Natural killer cell (primary cell): ENCODE results near the gene PHF3. TPM values are rescaled to one million over a fixed set of nuclear protein-coding genes. Genes with fewer than 3 reads are reported as not detected.

ENCODE experiments used
- ATAC-seq, 3 donors: fragments of 150-1000 bp in 2 of 3; fragments of 200-7000 bp in 1 of 3; cut with Tn5 transposase; 1 replicate in 1 of 3; 2 replicates in 2 of 3; pipeline ENCODE4 v1.10.0; 2021; ENCODE audit warnings: mild to moderate bottlenecking in 2 of 3, moderate library complexity in 2 of 3
- DNase-seq, 2 donors: peaks; one replicate each; pipeline versions ENCODE4 v3.0.0 to v3.0.0-alpha.2; 2013 to 2021; ENCODE audit warnings: mixed read lengths in 1 of 2
- H3K27ac ChIP-seq: one replicate; pipeline ENCODE4 v1.5.1; 2013; ENCODE audit warnings: mild to moderate bottlenecking, low read length
- H3K27me3 ChIP-seq: one replicate; pipeline ENCODE4 v1.6.1; 2013; ENCODE audit warnings: low read length; ENCODE audit not compliant: control insufficient read depth, insufficient read depth
- H3K36me3 ChIP-seq: one replicate; pipeline ENCODE4 v1.6.1; 2013; ENCODE audit warnings: low read length; ENCODE audit not compliant: control insufficient read depth, insufficient read depth
- H3K4me1 ChIP-seq: one replicate; pipeline ENCODE4 v1.6.1; 2013; ENCODE audit warnings: low read length; ENCODE audit not compliant: control insufficient read depth, insufficient read depth
- H3K4me3 ChIP-seq: one replicate; pipeline ENCODE4 v1.5.1; 2013; ENCODE audit warnings: low read length
- H3K9me3 ChIP-seq: one replicate; pipeline ENCODE4 v1.6.1; 2013; ENCODE audit warnings: low read length; ENCODE audit not compliant: control insufficient read depth, insufficient read depth
- H3K27ac Mint-ChIP-seq, 2 donors: one replicate each; pipeline ENCODE4 v1.8.0; 2022; ENCODE audit warnings: mild to moderate bottlenecking in 2 of 2, mixed read lengths in 2 of 2, moderate library complexity in 1 of 2
- H3K27me3 Mint-ChIP-seq, 2 donors: one replicate each; pipeline ENCODE4 v1.8.0; 2022; ENCODE audit warnings: low read depth in 2 of 2, mixed read lengths in 2 of 2
- H3K36me3 Mint-ChIP-seq: one replicate; pipeline ENCODE4 v1.8.0; 2022; ENCODE audit warnings: mixed read lengths
- H3K4me1 Mint-ChIP-seq, 2 donors: one replicate each; pipeline ENCODE4 v1.8.0; 2022; ENCODE audit warnings: mixed read lengths in 2 of 2
- H3K4me3 Mint-ChIP-seq: one replicate; pipeline ENCODE4 v1.8.0; 2022; ENCODE audit warnings: mild to moderate bottlenecking, moderate library complexity, mixed read lengths
- H3K9me3 Mint-ChIP-seq, 2 donors: one replicate each; pipeline ENCODE4 v1.8.0; 2022; ENCODE audit warnings: mixed read lengths in 2 of 2
- WGBS: methylation state at CpG from one replicate; pipeline ENCODE4 v1.1.7; 2013; ENCODE audit warnings: missing lambda C conversion rate; ENCODE audit not compliant: insufficient coverage; 5-methylcytosine and 5-hydroxymethylcytosine counted together
- intact Hi-C: fragments of 100-400 bp; cut with micrococcal nuclease; formaldehyde crosslinking; loops from one replicate; pipeline ENCODE4 v1.14.2; 2022
- total RNA-seq, 4 donors: library from RNA; stranded (reverse); fragments of 120-200 nt in 1 of 4; gene quantifications; one replicate each; pipeline versions ENCODE4 v1.2.3 to v1.2.4, GENCODE V29; 2013 to 2022
- TF ChIP-seq, protein P1 (sequence below): fragments of 200-600 bp; IDR thresholded peaks from one replicate; pipeline ENCODE4 v1.8.0; 2022; ENCODE audit warnings: antibody characterized with exemption

The PHF3 gene
- total RNA-seq, 3 donors from 2014 or later (not counting 1 experiment from before 2014, with no cell fraction given): 80.2 to 84.4 (median 84.0) TPM

DNA sequence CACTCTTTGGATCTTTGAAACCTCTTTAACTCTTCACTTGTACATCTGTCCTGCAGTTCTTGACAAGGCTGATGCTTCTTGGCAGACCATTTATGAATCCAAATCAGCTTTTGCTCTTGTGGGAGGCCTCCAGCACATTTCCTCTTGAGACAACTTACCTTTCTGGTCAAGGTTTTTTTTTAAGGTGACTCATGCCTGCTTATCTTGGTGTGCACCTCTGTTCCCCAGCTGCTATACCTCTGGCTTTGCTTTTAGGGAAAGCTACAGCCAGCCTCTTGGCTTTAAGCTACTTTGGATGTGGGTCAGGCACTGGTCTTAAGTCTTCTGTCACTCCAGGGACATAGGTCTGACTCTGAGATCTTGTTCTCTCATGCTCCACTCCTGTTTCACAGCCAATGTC, 106.5 kb downstream of the PHF3 start:
- Mint-ChIP-seq H3K27ac (no peak overlapping the region), H3K4me1 (peaks cover 0 to 6% of the 10 kb centered on the region in 2 donors)

DNA sequence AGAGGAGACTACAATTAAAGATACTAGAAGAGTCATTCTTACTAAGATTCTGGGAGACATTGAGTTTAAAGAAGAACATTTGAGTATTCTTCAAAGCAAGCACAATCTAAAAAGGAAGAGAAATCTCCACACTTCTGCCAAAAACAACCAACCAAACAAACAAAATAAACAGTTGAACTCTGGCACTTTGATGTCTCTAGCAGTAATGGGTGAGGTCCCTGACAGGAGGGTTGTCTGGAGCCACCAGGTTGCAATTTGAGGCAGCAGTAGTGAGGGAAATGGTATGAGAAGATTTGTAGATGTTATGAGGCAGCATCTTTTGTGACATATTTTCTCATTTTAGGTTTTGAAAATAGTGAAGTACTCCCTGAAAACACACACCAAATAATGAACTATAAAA, 108.1 kb downstream of the PHF3 start:
- H3K36me3 ChIP-seq: no peaks in the 10 kb centered on the region
- intact Hi-C loops: no loop called here
- Mint-ChIP-seq H3K36me3 (peaks cover 9% of the 10 kb centered on the region), H3K4me3 (no peak overlapping the region), H3K9me3 (peaks cover 4 to 5% of the 10 kb centered on the region in 2 donors), H3K27me3 (no peaks in the 10 kb centered on the region), H3K4me1 (peaks cover 0 to 6% of the 10 kb centered on the region in 2 donors), H3K27ac (no peak overlapping the region)
- DNase-seq (no peak), ATAC-seq (no peak)
- H3K9me3 ChIP-seq: no peaks in the 10 kb centered on the region
- no peak overlapping the region for H3K4me3 ChIP-seq
- no peaks in the 10 kb centered on the region for H3K27me3 ChIP-seq
- H3K27ac ChIP-seq: no peak overlapping the region
- H3K4me1 ChIP-seq: no peaks in the 10 kb centered on the region
- TF ChIP-seq, protein P1, sequence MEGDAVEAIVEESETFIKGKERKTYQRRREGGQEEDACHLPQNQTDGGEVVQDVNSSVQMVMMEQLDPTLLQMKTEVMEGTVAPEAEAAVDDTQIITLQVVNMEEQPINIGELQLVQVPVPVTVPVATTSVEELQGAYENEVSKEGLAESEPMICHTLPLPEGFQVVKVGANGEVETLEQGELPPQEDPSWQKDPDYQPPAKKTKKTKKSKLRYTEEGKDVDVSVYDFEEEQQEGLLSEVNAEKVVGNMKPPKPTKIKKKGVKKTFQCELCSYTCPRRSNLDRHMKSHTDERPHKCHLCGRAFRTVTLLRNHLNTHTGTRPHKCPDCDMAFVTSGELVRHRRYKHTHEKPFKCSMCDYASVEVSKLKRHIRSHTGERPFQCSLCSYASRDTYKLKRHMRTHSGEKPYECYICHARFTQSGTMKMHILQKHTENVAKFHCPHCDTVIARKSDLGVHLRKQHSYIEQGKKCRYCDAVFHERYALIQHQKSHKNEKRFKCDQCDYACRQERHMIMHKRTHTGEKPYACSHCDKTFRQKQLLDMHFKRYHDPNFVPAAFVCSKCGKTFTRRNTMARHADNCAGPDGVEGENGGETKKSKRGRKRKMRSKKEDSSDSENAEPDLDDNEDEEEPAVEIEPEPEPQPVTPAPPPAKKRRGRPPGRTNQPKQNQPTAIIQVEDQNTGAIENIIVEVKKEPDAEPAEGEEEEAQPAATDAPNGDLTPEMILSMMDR: no peak

More for the DNA sequence above, 106.5 kb downstream of the PHF3 start:
- Histone ChIP-seq H3K4me1 (no peaks in the 10 kb centered on the region), H3K9me3 (no peaks in the 10 kb centered on the region), H3K27ac (no peak overlapping the region), H3K27me3 (no peaks in the 10 kb centered on the region), H3K4me3 (no peak overlapping the region), H3K36me3 (no peaks in the 10 kb centered on the region)
- Mint-ChIP-seq H3K4me3 (no peak overlapping the region), H3K36me3 (peaks cover 3% of the 10 kb centered on the region), H3K9me3 (peaks cover 2 to 4% of the 10 kb centered on the region in 2 donors), H3K27me3 (no peaks in the 10 kb centered on the region)
- TF ChIP-seq, protein P1: no peak
- intact Hi-C loops: no loop called here
- DNase-seq: no peak
- no peak for ATAC-seq

DNA sequence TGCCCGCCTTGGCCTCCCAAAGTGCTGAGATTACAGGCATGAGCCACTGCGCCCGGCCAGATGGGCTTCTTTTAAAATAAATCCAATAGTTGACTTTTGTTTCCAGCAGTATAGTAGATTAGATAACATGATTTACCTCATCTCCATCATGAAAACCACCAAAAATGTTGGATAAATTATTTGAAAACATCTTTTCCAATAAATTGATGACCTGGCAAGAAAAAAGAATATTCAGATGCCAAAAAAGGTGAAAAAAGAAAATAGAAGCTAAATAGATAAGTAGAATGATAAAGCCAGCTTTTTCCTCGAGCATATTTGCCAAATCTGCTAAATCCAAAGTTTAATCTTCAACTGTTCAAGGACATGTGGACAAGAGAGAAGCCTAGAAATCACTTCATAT, 109.2 kb downstream of the PHF3 start:
- H3K36me3 ChIP-seq: no peaks in the 10 kb centered on the region
- H3K9me3 ChIP-seq: no peaks in the 10 kb centered on the region
- ATAC-seq (no peak), DNase-seq (no peak)
- no peak overlapping the region for H3K4me3 ChIP-seq
- no peak overlapping the region for H3K4me3 Mint-ChIP-seq
- H3K9me3 Mint-ChIP-seq: peaks cover 4 to 5% of the 10 kb centered on the region in 2 donors
- intact Hi-C loops: no loop called here
- no peaks in the 10 kb centered on the region for H3K27me3 Mint-ChIP-seq
- no peak overlapping the region for H3K27ac Mint-ChIP-seq
- H3K36me3 Mint-ChIP-seq: peaks cover 9% of the 10 kb centered on the region
- peaks cover 0 to 6% of the 10 kb centered on the region in 2 donors for H3K4me1 Mint-ChIP-seq
- no peak overlapping the region for H3K27ac ChIP-seq
- no peaks in the 10 kb centered on the region for H3K27me3 ChIP-seq
- TF ChIP-seq, protein P1: no peak
- H3K4me1 ChIP-seq: no peaks in the 10 kb centered on the region
- WGBS: 100% methylated on average over 1 of the region's 4 CpGs

DNA sequence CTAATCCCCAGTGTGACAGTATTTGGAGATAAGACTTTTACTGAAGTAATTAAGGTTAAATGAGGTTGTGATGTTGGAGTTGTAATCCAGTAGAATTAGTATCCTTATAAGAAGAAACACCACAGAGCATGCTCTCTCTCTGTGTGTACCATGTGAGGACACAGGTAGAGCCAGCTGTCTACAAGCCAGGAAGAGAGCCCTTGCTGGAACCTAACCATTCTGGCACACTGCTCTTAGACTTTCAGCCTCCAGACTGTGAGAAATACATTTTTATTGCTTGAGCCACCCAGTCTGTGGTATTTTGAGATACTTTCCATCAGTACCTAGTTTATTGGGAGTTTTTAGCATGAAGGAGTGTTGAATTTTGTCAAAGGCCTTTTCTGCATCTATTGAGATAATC, 110.2 kb downstream of the PHF3 start:
- no peak for DNase-seq
- TF ChIP-seq, protein P1: no peak
- Mint-ChIP-seq H3K27ac (no peak overlapping the region), H3K9me3 (peaks cover 4 to 5% of the 10 kb centered on the region in 2 donors), H3K36me3 (peaks cover 9% of the 10 kb centered on the region), H3K4me3 (no peak overlapping the region), H3K4me1 (no peaks in the 10 kb centered on the region), H3K27me3 (no peaks in the 10 kb centered on the region)
- Histone ChIP-seq H3K9me3 (no peaks in the 10 kb centered on the region), H3K4me3 (no peak overlapping the region), H3K36me3 (no peaks in the 10 kb centered on the region), H3K27ac (no peak overlapping the region), H3K27me3 (no peaks in the 10 kb centered on the region), H3K4me1 (no peaks in the 10 kb centered on the region)
- intact Hi-C loops: no loop called here
- no peak for ATAC-seq
